Transverse colon (tissue), 4 donors: ENCODE results near the gene LAMA2.

Experiments used
- CTCF ChIP-seq, 5 experiments: fragments of 200-600 bp in 3 of 5; fragments of 450-650 bp in 2 of 5; sonication (generic) in 3 of 5; IDR thresholded peaks; 1 replicate in 2 of 5; 2 replicates in 3 of 5; pipeline ENCODE4 v1.5.1; 2016 to 2017; ENCODE audit warnings: antibody characterized with exemption in 5 of 5, inconsistent platforms in 3 of 5, mild to moderate bottlenecking in 2 of 5, moderate library complexity in 1 of 5
- EP300 ChIP-seq: sonication (generic); formaldehyde crosslinking; IDR thresholded peaks from one replicate; pipeline ENCODE4 v1.6.1; 2017; ENCODE audit warnings: antibody characterized with exemption, low read depth
- POLR2A ChIP-seq: fragments of 450-650 bp; IDR thresholded peaks from one replicate; pipeline ENCODE4 v1.6.1; 2016; ENCODE audit warnings: antibody characterized with exemption, mild to moderate bottlenecking, moderate library complexity
- POLR2AphosphoS5 ChIP-seq, 3 donors: sonication (generic); formaldehyde crosslinking; IDR thresholded peaks; one replicate each; pipeline ENCODE4 v1.6.1; 2016; ENCODE audit warnings: antibody characterized with exemption in 3 of 3

GRCh38 chr6:129195643-129196042 is 312.7 kb downstream of the LAMA2 start:
- no peak for TF ChIP-seq POLR2AphosphoS5 (IDR thresholded peaks at IDR 0.05)
- no peak for TF ChIP-seq POLR2A
- TF ChIP-seq CTCF (IDR thresholded peaks at IDR 0.05): no peak
- no peak for TF ChIP-seq EP300
